IMR-90 (cell line): ENCODE results near the gene CDK8. TPM values are rescaled to one million over a fixed set of nuclear protein-coding genes. Genes with fewer than 3 reads are reported as not detected.

Experiments
- ATAC-seq: fragments of 200-7000 bp; cut with Tn5 transposase; 2 replicates; pipeline ENCODE4 v1.9.1; 2020; ENCODE audit warnings: low read depth, mild to moderate bottlenecking, moderate library complexity
- BruUV-seq: library from RNA; stranded (reverse); fragments of 400-500 nt; replicated peaks from 2 replicates; lab custom pipeline; 2021; lab: Mats Ljungman, UMichigan
- CTCF ChIA-PET: fragments of 300-600 bp; formaldehyde crosslinking; extraction: SDS; loops from one replicate; lab custom pipeline; 2021; ENCODE audit warnings: antibody characterized with exemption; lab: Yijun Ruan, JAX
- POLR2A ChIA-PET: fragments of 300-600 bp; sonication (Branson Sonifier 250); formaldehyde crosslinking; loops from one replicate; lab custom pipeline; 2022; ENCODE audit warnings: antibody characterized with exemption; ENCODE audit not compliant: unreplicated experiment; lab: Charles Lee
- DNase-seq: peaks from one replicate; pipeline ENCODE4 v3.0.0; 2013
- H2AFZ ChIP-seq: replicated peaks from 2 replicates; pipeline ENCODE3; 2013; ENCODE audit warnings: low read length, mild to moderate bottlenecking; ENCODE audit not compliant: poor library complexity
- H2AK5ac ChIP-seq: 2 replicates; pipeline ENCODE4 v1.6.1; 2013; ENCODE audit warnings: low read depth, low read length, inconsistent platforms
- H2AK9ac ChIP-seq: replicated peaks from 2 replicates; pipeline ENCODE3; 2013; ENCODE audit warnings: mild to moderate bottlenecking, low read depth, low read length, moderate library complexity; ENCODE audit not compliant: poor library complexity
- H2BK120ac ChIP-seq: 2 replicates; pipeline ENCODE4 v1.6.1; 2013; ENCODE audit warnings: low read depth, low read length, inconsistent platforms
- H2BK15ac ChIP-seq: 3 replicates; pipeline ENCODE4 v1.6.1; 2013; ENCODE audit warnings: low read depth, low read length, inconsistent platforms
- H2BK20ac ChIP-seq: 2 replicates; pipeline ENCODE4 v1.6.1; 2013; ENCODE audit warnings: low read depth, mild to moderate bottlenecking, inconsistent platforms, low read length, moderate library complexity
- H2BK5ac ChIP-seq: 2 replicates; pipeline ENCODE4 v1.6.1; 2013; ENCODE audit warnings: mild to moderate bottlenecking, low read depth, low read length, inconsistent platforms; ENCODE audit not compliant: poor library complexity, severe bottlenecking
- H3K14ac ChIP-seq: replicated peaks from 2 replicates; pipeline ENCODE4 v1.6.1; 2013; ENCODE audit warnings: low read depth, low read length, inconsistent platforms
- H3K18ac ChIP-seq: 2 replicates; pipeline ENCODE4 v1.6.1; 2013; ENCODE audit warnings: low read depth, low read length, control low read depth
- H3K23ac ChIP-seq: 2 replicates; pipeline ENCODE4 v1.6.1; 2013; ENCODE audit warnings: low read depth, low read length, inconsistent platforms
- H3K27ac ChIP-seq: 2 replicates; pipeline ENCODE4 v1.5.1; 2013; ENCODE audit warnings: mild to moderate bottlenecking, control low read depth, low read length; ENCODE audit not compliant: insufficient read depth
- H3K27me3 ChIP-seq: 2 replicates; pipeline ENCODE4 v1.6.1; 2013; ENCODE audit warnings: low read length; ENCODE audit not compliant: control insufficient read depth, insufficient read depth
- H3K36me3 ChIP-seq: 2 replicates; pipeline ENCODE4 v1.6.1; 2013; ENCODE audit warnings: low read length, mixed read lengths; ENCODE audit not compliant: control insufficient read depth, insufficient read depth
- H3K4ac ChIP-seq: 2 replicates; pipeline ENCODE4 v1.6.1; 2013; ENCODE audit warnings: low read depth, low read length, inconsistent platforms
- H3K4me1 ChIP-seq: 2 replicates; pipeline ENCODE4 v1.6.1; 2013; ENCODE audit warnings: low read length, mixed read lengths; ENCODE audit not compliant: control insufficient read depth, insufficient read depth
- H3K4me2 ChIP-seq: 2 replicates; pipeline ENCODE4 v1.6.1; 2013; ENCODE audit warnings: low read depth, mild to moderate bottlenecking, control low read depth, low read length, moderate library complexity
- H3K4me3 ChIP-seq: 2 replicates; pipeline ENCODE4 v1.5.1; 2013; ENCODE audit warnings: low read depth, mild to moderate bottlenecking, control low read depth, low read length, moderate library complexity; ENCODE audit not compliant: insufficient read depth
- H3K56ac ChIP-seq: 2 replicates; pipeline ENCODE4 v1.6.1; 2013; ENCODE audit warnings: low read length, inconsistent platforms; ENCODE audit not compliant: insufficient read depth; ENCODE audit errors: extremely low read depth
- H3K79me1 ChIP-seq, 2 experiments: 2 replicates each; pipeline ENCODE4 v1.6.1; 2013; ENCODE audit warnings: low read length in 2 of 2, inconsistent platforms in 1 of 2, low read depth in 1 of 2
- H3K9ac ChIP-seq: 2 replicates; pipeline ENCODE4 v1.6.1; 2013; ENCODE audit warnings: low read depth, low read length, control low read depth
- H3K9me1 ChIP-seq: 2 replicates; pipeline ENCODE4 v1.6.1; 2013; ENCODE audit warnings: low read length, inconsistent platforms; ENCODE audit not compliant: insufficient read depth
- H3K9me3 ChIP-seq: 2 replicates; pipeline ENCODE4 v1.6.1; 2013; ENCODE audit warnings: low read length; ENCODE audit not compliant: control insufficient read depth, insufficient read depth
- H4K20me1 ChIP-seq: 2 replicates; pipeline ENCODE4 v1.6.1; 2013; ENCODE audit warnings: low read length, inconsistent platforms; ENCODE audit not compliant: insufficient read depth
- H4K5ac ChIP-seq: 2 replicates; pipeline ENCODE4 v1.6.1; 2013; ENCODE audit warnings: mild to moderate bottlenecking, low read depth, low read length, control low read depth
- H4K8ac ChIP-seq, 2 experiments: 2 replicates each; pipeline ENCODE4 v1.6.1; 2013; ENCODE audit warnings: low read depth in 2 of 2, low read length in 2 of 2, control low read depth in 1 of 2, inconsistent platforms in 1 of 2
- H4K91ac ChIP-seq: 2 replicates; pipeline ENCODE4 v1.6.1; 2013; ENCODE audit warnings: low read depth, low read length, inconsistent platforms; ENCODE audit not compliant: insufficient read depth
- BHLHE40 ChIP-seq: fragments of 150-350 bp; IDR thresholded peaks from 2 replicates; pipeline ENCODE4 v1.6.1; 2016; ENCODE audit warnings: mild to moderate bottlenecking, low read depth, low read length
- CHD1 ChIP-seq: IDR thresholded peaks from 2 replicates; pipeline ENCODE4 v1.6.1; 2012; ENCODE audit warnings: low read depth, low read length, improper control_type of control experiment
- CTCF ChIP-seq: conservative IDR thresholded peaks from 2 replicates; pipeline ENCODE4 v1.5.1; 2012; ENCODE audit warnings: mild to moderate bottlenecking, low read depth, low read length, improper control_type of control experiment
- ELK1 ChIP-seq: fragments of 150-350 bp; IDR thresholded peaks from 2 replicates; pipeline ENCODE4 v1.6.1; 2016; ENCODE audit warnings: low read depth, mild to moderate bottlenecking, low read length, moderate library complexity, borderline replicate concordance
- FOS ChIP-seq: fragments of 150-350 bp; IDR thresholded peaks from 2 replicates; pipeline ENCODE4 v1.6.1; 2016; ENCODE audit warnings: low read depth, low read length
- MAFK ChIP-seq: IDR thresholded peaks from 2 replicates; pipeline ENCODE4 v1.6.1; 2012; ENCODE audit warnings: low read depth, low read length, improper control_type of control experiment
- MXI1 ChIP-seq: IDR thresholded peaks from 2 replicates; pipeline ENCODE4 v1.6.1; 2012; ENCODE audit warnings: low read depth, mild to moderate bottlenecking, low read length, moderate library complexity, borderline replicate concordance
- NFE2L2 ChIP-seq: fragments of 150-350 bp; IDR thresholded peaks from 2 replicates; pipeline ENCODE4 v1.6.1; 2016; ENCODE audit warnings: low read depth, mild to moderate bottlenecking, low read length
- POLR2A ChIP-seq: IDR thresholded peaks from 2 replicates; pipeline ENCODE4 v1.6.1; 2012; ENCODE audit warnings: mild to moderate bottlenecking, low read depth, low read length
- RAD21 ChIP-seq: IDR thresholded peaks from 2 replicates; pipeline ENCODE4 v1.6.1; 2012; ENCODE audit warnings: low read length, improper control_type of control experiment
- RCOR1 ChIP-seq: IDR thresholded peaks from 2 replicates; pipeline ENCODE4 v1.6.1; 2012; ENCODE audit warnings: mild to moderate bottlenecking, low read length, improper control_type of control experiment; ENCODE audit not compliant: insufficient replicate concordance
- RFX5 ChIP-seq: IDR thresholded peaks from 2 replicates; pipeline ENCODE4 v1.8.0; 2012; ENCODE audit warnings: low read depth, mild to moderate bottlenecking, low read length, moderate library complexity
- SMC3 ChIP-seq: fragments of 150-350 bp; IDR thresholded peaks from 2 replicates; pipeline ENCODE4 v1.6.1; 2016; ENCODE audit warnings: low read depth, mild to moderate bottlenecking, antibody characterized with exemption, low read length, moderate library complexity
- USF2 ChIP-seq: fragments of 150-350 bp; IDR thresholded peaks from 2 replicates; pipeline ENCODE4 v1.6.1; 2017; ENCODE audit warnings: mild to moderate bottlenecking, antibody characterized with exemption, low read length, low read depth
- WGBS, 2 experiments: methylation state at CpG; one replicate each; pipeline versions ENCODE4 v1.1.5 to v1.1.7; 2013; ENCODE audit warnings: missing lambda C conversion rate in 2 of 2; ENCODE audit not compliant: insufficient read length in 1 of 2; ENCODE audit errors: extremely low coverage in 2 of 2; 5-methylcytosine and 5-hydroxymethylcytosine counted together
- dilution Hi-C: fragments of 300-500 bp; cut with HindIII; formaldehyde crosslinking; loops from one replicate; pipeline ENCODE4 v1.14.3; 2018; ENCODE audit warnings: low sequenced_read_pairs; ENCODE audit not compliant: unreplicated experiment
- in situ Hi-C: fragments of 300-500 bp; cut with MboI; formaldehyde crosslinking; loops from 3 replicates; pipeline ENCODE4 v1.14.3; 2019; ENCODE audit warnings: low sequenced_read_pairs, inconsistent platforms, mixed read lengths
- intact Hi-C: fragments of 100-400 bp; cut with micrococcal nuclease; formaldehyde crosslinking; loops from 2 replicates; pipeline ENCODE4 v1.10.0; 2022
- polyA plus RNA-seq, 3 experiments: library from polyadenylated mRNA; depleted of rRNA; stranded (reverse); fragments of >200 nt; gene quantifications; 2 replicates each; pipeline ENCODE4 v1.2.3, GENCODE V29; 2012; ENCODE audit warnings: low replicate concordance in 1 of 3
- total RNA-seq: library from RNA; depleted of rRNA; stranded (reverse); fragments of >200 nt; gene quantifications from 2 replicates; pipeline ENCODE4 v1.2.3, GENCODE V29; 2012

The CDK8 gene
- total and polyA plus RNA-seq, 2 of the 4 experiments (the other 2 are of a cell fraction): 15.4 to 19.0 TPM

- no CpG with 5 or more reads among the region's 2 CpGs for WGBS, 2 experiments
- no peak overlapping the region for H3K14ac ChIP-seq
- H2AK5ac ChIP-seq: no peak overlapping the region
- DNase-seq (no peak), ATAC-seq (no peak)
- no TSS peak for BruUV-seq
- no peak overlapping the region for H2AFZ ChIP-seq
- dilution Hi-C loops (no loop called here), in situ Hi-C loops (no loop called here), intact Hi-C loops (no loop called here)
- CTCF ChIA-PET: interaction anchor here (0.6 kb wide), 1 partner anchor 53 kb away, joined by 4 read pairs; no protein-coding TSS in a partner anchor
- H3K23ac ChIP-seq: no peak overlapping the region
- H3K4me2 ChIP-seq: no peak overlapping the region
- no peak overlapping the region for H4K91ac ChIP-seq
- no peak overlapping the region for H3K18ac ChIP-seq
- H4K5ac ChIP-seq: no peak overlapping the region
- no peak overlapping the region for H2AK9ac ChIP-seq
- H3K9me3 ChIP-seq: no peaks in the 10 kb centered on the region
- H2BK15ac ChIP-seq: no peak overlapping the region
- peaks cover 0 to 4% of the 10 kb centered on the region in 2 experiments; a peak in 2 of 4 replicates for H3K79me1 ChIP-seq
- H3K36me3 ChIP-seq: peaks cover 2% of the 10 kb centered on the region; the same call in 1 of the 2 replicates
- no peaks in the 10 kb centered on the region for H3K27me3 ChIP-seq
- no peak overlapping the region for H2BK120ac ChIP-seq
- H2BK5ac ChIP-seq: no peak overlapping the region
- H3K27ac ChIP-seq: no peak overlapping the region
- H3K56ac ChIP-seq: no peak overlapping the region
- no peaks in the 10 kb centered on the region for H3K9me1 ChIP-seq
- no peak overlapping the region for H3K9ac ChIP-seq
- no peak overlapping the region for H3K4me3 ChIP-seq
- TF ChIP-seq SMC3 (no peak), FOS (no peak), MXI1 (no peak), NFE2L2 (no peak), MAFK (no peak), RFX5 (no peak), CHD1 (no peak), RCOR1 (no peak), CTCF (no peak), ELK1 (no peak), POLR2A (no peak), USF2 (no peak), BHLHE40 (no peak), RAD21 (no peak)
- no peaks in the 10 kb centered on the region; the same call in 1 of the 2 replicates for H4K20me1 ChIP-seq
- H3K4me1 ChIP-seq: no peaks in the 10 kb centered on the region
- H4K8ac ChIP-seq: no peak overlapping the region
- no peak overlapping the region for H2BK20ac ChIP-seq
- H3K4ac ChIP-seq: no peak overlapping the region
- POLR2A ChIA-PET: no interaction called here
These were observed 108.3 kb downstream of the CDK8 start for GRCh38 chr13:26362261-26362660.
